Trophoblast cell (in vitro differentiated cells and primary cell): ENCODE measurements around the gene SLC13A3.

Experiments used
- DNase-seq, 2 donors: peaks; one replicate each; pipeline ENCODE4 v3.0.0-alpha.2; 2016
- H2AFZ ChIP-seq: 2 replicates; pipeline ENCODE4 v1.6.1; 2013; ENCODE audit warnings: low read length, moderate library complexity, mild to moderate bottlenecking; ENCODE audit not compliant: insufficient read depth, poor library complexity
- H2AK5ac ChIP-seq: 2 replicates; pipeline ENCODE4 v1.6.1; 2013; ENCODE audit warnings: mild to moderate bottlenecking, low read length
- H2BK120ac ChIP-seq: 2 replicates; pipeline ENCODE4 v1.6.1; 2013; ENCODE audit warnings: low read length, mild to moderate bottlenecking, moderate library complexity; ENCODE audit not compliant: insufficient read depth, poor library complexity
- H2BK12ac ChIP-seq: 2 replicates; pipeline ENCODE4 v1.6.1; 2013; ENCODE audit warnings: mild to moderate bottlenecking, low read length, moderate library complexity
- H2BK5ac ChIP-seq: 2 replicates; pipeline ENCODE4 v1.6.1; 2013; ENCODE audit warnings: low read length, low read depth, moderate library complexity, mild to moderate bottlenecking; ENCODE audit not compliant: poor library complexity
- H3K14ac ChIP-seq: 2 replicates; pipeline ENCODE4 v1.6.1; 2013; ENCODE audit warnings: mild to moderate bottlenecking, low read length
- H3K18ac ChIP-seq: 2 replicates; pipeline ENCODE4 v1.6.1; 2013; ENCODE audit warnings: mild to moderate bottlenecking, low read length
- H3K23ac ChIP-seq: 2 replicates; pipeline ENCODE4 v1.6.1; 2013; ENCODE audit warnings: low read length
- H3K27ac ChIP-seq: 2 replicates; pipeline ENCODE4 v1.5.1; 2013; ENCODE audit warnings: low read depth, mild to moderate bottlenecking, inconsistent platforms, low read length, moderate library complexity
- H3K27me3 ChIP-seq: 2 replicates; pipeline ENCODE4 v1.6.1; 2013; ENCODE audit warnings: inconsistent platforms, mild to moderate bottlenecking, low read length, moderate library complexity; ENCODE audit not compliant: insufficient read depth
- H3K36me3 ChIP-seq, 2 experiments: 1 replicate in 1 of 2; 2 replicates in 1 of 2; pipeline ENCODE4 v1.6.1; 2013; ENCODE audit warnings: low read length in 2 of 2, mild to moderate bottlenecking in 2 of 2, moderate library complexity in 1 of 2; ENCODE audit not compliant: insufficient read depth in 2 of 2, control insufficient read depth in 1 of 2
- H3K4ac ChIP-seq: 2 replicates; pipeline ENCODE4 v1.6.1; 2013; ENCODE audit warnings: low read depth, mild to moderate bottlenecking, low read length, moderate library complexity
- H3K4me1 ChIP-seq, 2 experiments: 1 replicate in 1 of 2; 2 replicates in 1 of 2; pipeline ENCODE4 v1.6.1; 2013; ENCODE audit warnings: low read length in 2 of 2, mild to moderate bottlenecking in 2 of 2, moderate library complexity in 1 of 2; ENCODE audit not compliant: insufficient read depth in 2 of 2, control insufficient read depth in 1 of 2
- H3K4me2 ChIP-seq: 2 replicates; pipeline ENCODE4 v1.6.1; 2013; ENCODE audit warnings: inconsistent platforms, mild to moderate bottlenecking, low read length, moderate library complexity
- H3K4me3 ChIP-seq: 2 replicates; pipeline ENCODE4 v1.5.1; 2013; ENCODE audit warnings: mild to moderate bottlenecking, low read depth, low read length, inconsistent platforms
- H3K79me1 ChIP-seq: one replicate; pipeline ENCODE4 v1.6.1; 2013; ENCODE audit warnings: low read length
- H3K79me2 ChIP-seq: 2 replicates; pipeline ENCODE4 v1.6.1; 2013; ENCODE audit warnings: low read length, mild to moderate bottlenecking; ENCODE audit not compliant: control insufficient read depth, insufficient read depth, poor library complexity
- H3K9ac ChIP-seq: 2 replicates; pipeline ENCODE4 v1.6.1; 2013; ENCODE audit warnings: mild to moderate bottlenecking, low read length
- H3K9me3 ChIP-seq: 2 replicates; pipeline ENCODE4 v1.6.1; 2013; ENCODE audit warnings: low read depth, mild to moderate bottlenecking, control low read depth, inconsistent platforms, low read length; ENCODE audit not compliant: insufficient read depth
- H4K12ac ChIP-seq: 2 replicates; pipeline ENCODE4 v1.6.1; 2013; ENCODE audit warnings: low read depth, mild to moderate bottlenecking, low read length, moderate library complexity
- H4K8ac ChIP-seq: 2 replicates; pipeline ENCODE4 v1.6.1; 2013; ENCODE audit warnings: low read depth, mild to moderate bottlenecking, low read length, moderate library complexity
- H4K91ac ChIP-seq: one replicate; pipeline ENCODE4 v1.6.1; 2013; ENCODE audit warnings: low read depth, mild to moderate bottlenecking, low read length, moderate library complexity
- WGBS: extraction: QIAGEN DNeasy Blood & Tissue Kit; methylation state at CpG from one replicate; pipeline ENCODE4 v1.1.7; 2013; ENCODE audit warnings: missing lambda C conversion rate; ENCODE audit not compliant: insufficient read length, insufficient coverage; ENCODE audit errors: extremely low coverage; 5-methylcytosine and 5-hydroxymethylcytosine counted together

The SLC13A3 gene

GRCh38 chr20:46698788-46699187 lies 47.5 kb upstream of the SLC13A3 start:
- H3K4me3 ChIP-seq, result no peak overlapping the region
- H4K12ac ChIP-seq, result no peak overlapping the region
- H4K91ac ChIP-seq, result no peak overlapping the region
- no peaks in the 10 kb centered on the region for H3K36me3 ChIP-seq
- H3K4me1 ChIP-seq, result peaks cover 5 to 9% of the 10 kb centered on the region in 2 experiments
- H3K23ac ChIP-seq, result no peak overlapping the region
- no peak overlapping the region for H2BK120ac ChIP-seq
- DNase-seq, result peak in 1 of 2 donors; percentile 36
- H2AK5ac ChIP-seq, result no peak overlapping the region
- H3K79me2 ChIP-seq, result no peaks in the 10 kb centered on the region
- no peak overlapping the region for H3K18ac ChIP-seq
- H3K27ac ChIP-seq, result no peak overlapping the region
- H3K9me3 ChIP-seq, result no peaks in the 10 kb centered on the region
- no peak overlapping the region for H4K8ac ChIP-seq
- no peak overlapping the region for H2BK5ac ChIP-seq
- no peak overlapping the region for H3K9ac ChIP-seq
- WGBS, result no CpG with 5 or more reads among the region's 2 CpGs
- no peak overlapping the region for H3K14ac ChIP-seq
- H3K79me1 ChIP-seq, result no peaks in the 10 kb centered on the region
- H3K4me2 ChIP-seq, result no peak overlapping the region
- no peak overlapping the region for H2BK12ac ChIP-seq
- no peaks in the 10 kb centered on the region for H3K27me3 ChIP-seq
- H2AFZ ChIP-seq, result no peak overlapping the region
- no peak overlapping the region for H3K4ac ChIP-seq

- Histone ChIP-seq H2AFZ (no peak overlapping the region), H3K27me3 (no peaks in the 10 kb centered on the region), H3K4ac (no peak overlapping the region), H2AK5ac (no peak overlapping the region), H3K4me1 (peaks cover 3 to 6% of the 10 kb centered on the region in 2 experiments), H2BK120ac (no peak overlapping the region), H3K36me3 (no peaks in the 10 kb centered on the region), H2BK12ac (no peak overlapping the region), H3K4me3 (no peak overlapping the region), H3K23ac (no peak overlapping the region), H3K18ac (no peak overlapping the region), H3K79me2 (no peaks in the 10 kb centered on the region), H3K9me3 (no peaks in the 10 kb centered on the region), H3K4me2 (no peak overlapping the region), H3K14ac (no peak overlapping the region), H3K9ac (no peak overlapping the region), H4K91ac (no peak overlapping the region), H2BK5ac (no peak overlapping the region), H4K8ac (no peak overlapping the region), H4K12ac (no peak overlapping the region), H3K79me1 (no peaks in the 10 kb centered on the region), H3K27ac (no peak overlapping the region)
- no peak for DNase-seq
- no CpG with 5 or more reads among the region's 3 CpGs for WGBS
Observed at GRCh38 chr20:46696791-46697279, 45.6 kb upstream of the SLC13A3 start.

GRCh38 chr20:46695892-46696291 lies 44.6 kb upstream of the SLC13A3 start:
- no CpG with 5 or more reads among the region's 3 CpGs for WGBS

DNA sequence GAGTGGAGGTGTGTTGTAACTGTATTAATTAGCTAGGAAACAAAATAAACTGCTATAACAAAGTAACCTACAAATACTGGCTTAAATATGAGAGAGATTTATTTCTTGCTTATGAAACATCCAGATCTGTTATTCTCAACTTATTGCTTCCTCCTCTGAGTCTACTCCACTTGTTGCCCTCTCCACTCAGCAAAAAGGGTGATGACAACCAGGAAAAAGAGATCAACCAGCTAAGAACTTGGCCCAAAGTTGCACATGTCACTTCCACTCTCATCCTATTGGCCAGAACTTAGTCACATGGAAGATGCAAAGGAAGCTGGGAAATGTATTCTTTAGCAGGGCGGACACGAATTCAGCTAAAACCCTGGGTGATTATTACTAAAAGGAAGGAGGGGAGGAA lies 43.2 kb upstream of the SLC13A3 start:
- Histone ChIP-seq H2BK120ac (no peak overlapping the region), H3K4ac (no peak overlapping the region), H3K23ac (no peak overlapping the region), H3K18ac (no peak overlapping the region), H3K9ac (no peak overlapping the region), H4K91ac (no peak overlapping the region), H3K79me2 (no peaks in the 10 kb centered on the region), H3K27ac (no peak overlapping the region), H3K14ac (no peak overlapping the region), H2AK5ac (no peak overlapping the region), H3K4me1 (no peaks in the 10 kb centered on the region), H2AFZ (no peak overlapping the region), H3K79me1 (peaks cover 2% of the 10 kb centered on the region), H2BK12ac (no peak overlapping the region), H3K4me3 (no peak overlapping the region), H2BK5ac (no peak overlapping the region), H4K12ac (no peak overlapping the region), H3K36me3 (no peaks in the 10 kb centered on the region), H3K4me2 (no peak overlapping the region), H3K27me3 (no peaks in the 10 kb centered on the region), H4K8ac (peak overlapping the region; percentile 50), H3K9me3 (no peaks in the 10 kb centered on the region)
- no peak for DNase-seq
- no CpG with 5 or more reads among the region's 2 CpGs for WGBS

More at GRCh38 chr20:46695892-46696291, 44.6 kb upstream of the SLC13A3 start:
- no peak overlapping the region for H3K23ac ChIP-seq
- H3K9ac ChIP-seq, result no peak overlapping the region
- H4K12ac ChIP-seq, result no peak overlapping the region
- H3K79me1 ChIP-seq, result no peaks in the 10 kb centered on the region
- no peak overlapping the region for H3K27ac ChIP-seq
- no peak overlapping the region for H3K4me3 ChIP-seq
- H2BK12ac ChIP-seq, result no peak overlapping the region
- H2AK5ac ChIP-seq, result no peak overlapping the region
- H2BK120ac ChIP-seq, result no peak overlapping the region
- H3K79me2 ChIP-seq, result no peaks in the 10 kb centered on the region
- H3K36me3 ChIP-seq, result no peaks in the 10 kb centered on the region
- H3K4me2 ChIP-seq, result no peak overlapping the region
- no peaks in the 10 kb centered on the region for H3K9me3 ChIP-seq
- H4K8ac ChIP-seq, result no peak overlapping the region
- H3K4me1 ChIP-seq, result peaks cover 3 to 6% of the 10 kb centered on the region in 2 experiments
- no peak overlapping the region for H3K18ac ChIP-seq
- DNase-seq, result no peak
- no peak overlapping the region for H3K14ac ChIP-seq
- H3K27me3 ChIP-seq, result no peaks in the 10 kb centered on the region
- H4K91ac ChIP-seq, result no peak overlapping the region
- no peak overlapping the region for H2AFZ ChIP-seq
- no peak overlapping the region for H3K4ac ChIP-seq
- H2BK5ac ChIP-seq, result no peak overlapping the region
